Activated T-cell treated with anti-CD3 and anti-CD28 coated beads, Interleukin-2, amount 50 U/mL, for 72 hours (primary cell): Measurements from ENCODE around the gene PRR5L. TPM values are rescaled to one million over a fixed set of nuclear protein-coding genes. Genes with fewer than 3 reads are reported as not detected.

Experiments used
- ATAC-seq, 2 donors: fragments of 150-1000 bp; cut with Tn5 transposase; replicated peaks in 1 of 2; 2 replicates each; pipeline ENCODE4 v1.10.0; 2021; ENCODE audit warnings: moderate library complexity in 2 of 2, mild to moderate bottlenecking in 1 of 2
- DNase-seq, 2 donors: peaks; one replicate each; pipeline ENCODE4 v3.0.0; 2021 to 2022; ENCODE audit warnings: mixed read lengths in 1 of 2
- H3K27ac Mint-ChIP-seq: one replicate; pipeline ENCODE4 v1.8.0; 2022; ENCODE audit warnings: mild to moderate bottlenecking, moderate library complexity, mixed read lengths
- H3K27me3 Mint-ChIP-seq: one replicate; pipeline ENCODE4 v1.8.0; 2022; ENCODE audit warnings: low read depth, mixed read lengths
- H3K36me3 Mint-ChIP-seq, 2 donors: one replicate each; pipeline ENCODE4 v1.8.0; 2022; ENCODE audit warnings: mixed read lengths in 2 of 2, mild to moderate bottlenecking in 1 of 2; ENCODE audit not compliant: insufficient read depth in 2 of 2
- H3K4me1 Mint-ChIP-seq: one replicate; pipeline ENCODE4 v1.8.0; 2022; ENCODE audit warnings: low read depth, mixed read lengths
- H3K4me3 Mint-ChIP-seq, 2 donors: one replicate each; pipeline ENCODE4 v1.8.0; 2022; ENCODE audit warnings: mild to moderate bottlenecking in 2 of 2, mixed read lengths in 2 of 2, moderate library complexity in 2 of 2
- H3K9me3 Mint-ChIP-seq, 2 donors: one replicate each; pipeline ENCODE4 v1.8.0; 2022; ENCODE audit warnings: mixed read lengths in 2 of 2
- total RNA-seq, 2 donors: library from RNA; stranded (reverse); gene quantifications; one replicate each; pipeline ENCODE4 v1.2.3, GENCODE V29; 2022

PRR5L gene
- total RNA-seq, 2 donors from 2014 or later: 14.2 to 14.6 TPM

DNA sequence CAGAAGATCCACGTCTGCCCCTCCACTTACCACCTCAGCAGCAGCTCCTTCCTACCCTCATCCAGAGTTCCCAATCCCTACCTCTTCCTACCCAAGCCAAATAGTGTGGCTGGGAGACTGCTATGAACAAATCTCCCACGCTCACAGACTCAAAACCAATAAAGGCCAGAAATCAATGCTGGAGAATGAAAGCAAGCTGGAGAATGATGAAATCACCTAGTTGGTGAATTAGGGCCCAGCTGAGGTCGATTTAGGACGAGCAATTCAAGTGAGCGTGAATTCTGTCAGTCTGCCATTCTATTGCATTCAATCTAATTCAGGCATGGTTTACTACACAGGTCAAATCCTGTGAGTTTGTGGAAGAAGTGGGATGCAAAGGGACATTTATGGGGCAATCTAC, 29.3 kb upstream of the PRR5L start:
- Mint-ChIP-seq H3K4me1 (no peaks in the 10 kb centered on the region), H3K27me3 (peaks cover 11% of the 10 kb centered on the region)

DNA sequence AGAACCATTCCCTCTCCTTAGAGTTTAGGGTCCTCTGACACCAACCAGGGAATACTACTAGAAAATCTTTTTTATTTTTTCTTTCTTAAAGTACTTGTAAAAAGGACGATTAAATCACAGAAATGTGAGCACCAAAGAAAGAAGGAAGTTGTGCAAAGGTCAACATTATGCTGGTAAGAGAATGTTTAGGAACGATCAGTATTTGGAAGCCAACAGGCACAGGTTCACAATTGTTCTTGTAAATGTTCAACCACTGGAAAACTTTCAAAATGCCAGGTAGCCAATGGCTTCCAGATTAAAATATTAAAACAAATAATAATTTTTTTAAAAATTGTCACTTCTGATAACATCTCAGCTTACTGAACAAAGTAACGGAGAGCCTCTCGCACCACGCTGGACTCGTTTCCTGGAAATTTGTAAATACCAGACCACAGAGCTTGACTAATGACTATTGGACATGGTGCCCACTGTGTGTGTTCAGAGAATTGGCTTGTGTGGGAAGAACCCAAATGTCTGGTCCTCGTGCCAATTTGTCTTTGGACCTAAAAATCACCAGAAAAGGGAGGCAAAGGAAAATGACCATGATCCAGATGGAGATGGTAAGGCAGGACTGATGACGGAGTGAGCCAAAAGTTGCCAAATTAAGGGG, 27.6 kb upstream of the PRR5L start:
- ATAC-seq (no peak), DNase-seq (no peak)
- Mint-ChIP-seq H3K4me1 (no peaks in the 10 kb centered on the region), H3K4me3 (no peak overlapping the region), H3K27ac (no peak overlapping the region), H3K27me3 (peaks cover 11% of the 10 kb centered on the region), H3K9me3 (no peaks in the 10 kb centered on the region), H3K36me3 (peaks cover 0 to under 1% of the 10 kb centered on the region in 2 donors)

More for the DNA sequence above, 29.3 kb upstream of the PRR5L start:
- ATAC-seq (no peak), DNase-seq (no peak)
- Mint-ChIP-seq H3K4me3 (no peak overlapping the region), H3K36me3 (no peaks in the 10 kb centered on the region), H3K27ac (no peak overlapping the region), H3K9me3 (no peaks in the 10 kb centered on the region)

DNA sequence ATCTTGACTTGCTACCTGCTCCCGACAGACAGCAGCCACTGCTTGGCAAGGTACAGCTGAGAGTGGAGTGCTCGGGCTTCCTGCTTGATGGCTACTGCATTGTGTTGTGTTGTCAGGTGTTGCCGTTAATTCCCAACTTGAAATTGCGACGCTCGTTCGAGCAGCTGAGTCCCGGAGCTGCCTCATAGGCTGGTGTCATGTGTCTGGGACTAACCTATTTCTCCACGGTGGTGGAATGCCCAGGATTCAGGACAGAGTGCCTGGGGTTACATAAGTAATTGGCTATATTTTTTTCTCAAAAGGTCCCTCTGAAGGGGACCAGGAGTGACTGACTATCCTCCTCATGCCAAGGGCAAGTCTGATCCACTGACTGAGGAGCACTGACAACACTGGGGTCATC, 25.4 kb upstream of the PRR5L start:
- H3K27me3 Mint-ChIP-seq: no peaks in the 10 kb centered on the region
- H3K27ac Mint-ChIP-seq: no peak overlapping the region
- H3K36me3 Mint-ChIP-seq: peaks cover 4 to 8% of the 10 kb centered on the region in 2 donors
- ATAC-seq: no peak
- no peak for DNase-seq
- no peak overlapping the region for H3K4me3 Mint-ChIP-seq
- no peaks in the 10 kb centered on the region for H3K9me3 Mint-ChIP-seq
- no peaks in the 10 kb centered on the region for H3K4me1 Mint-ChIP-seq

DNA sequence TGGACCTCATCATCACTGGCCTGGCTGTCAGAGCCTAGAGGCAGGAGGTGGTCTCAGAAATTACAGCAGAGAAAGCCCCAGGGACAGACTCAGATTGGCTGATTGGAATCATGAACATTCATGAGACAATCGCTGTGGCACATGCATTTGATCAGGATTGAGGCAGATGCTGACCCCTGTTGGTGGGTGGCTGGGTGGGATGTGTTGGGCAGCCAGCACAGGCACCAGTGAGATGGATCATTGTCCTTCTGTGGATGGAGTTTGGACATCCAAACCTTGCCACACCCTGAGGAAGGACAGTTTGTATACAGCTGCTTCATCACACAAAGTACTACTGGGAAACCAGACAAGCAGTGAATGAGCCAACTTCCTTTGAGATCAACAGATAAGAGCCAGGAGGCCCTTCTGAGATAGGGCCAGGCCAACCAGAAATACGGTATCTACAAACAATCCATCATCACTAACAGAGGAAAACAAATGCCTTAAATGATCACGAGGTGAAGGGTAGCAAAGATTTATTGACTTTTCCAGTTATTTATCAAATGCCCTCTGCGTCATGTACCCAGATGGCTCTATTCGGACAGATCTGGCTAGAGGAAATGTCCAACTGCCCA, 24.2 kb upstream of the PRR5L start:
- ATAC-seq: no peak
- peaks cover 4 to 9% of the 10 kb centered on the region in 2 donors for H3K36me3 Mint-ChIP-seq

DNA sequence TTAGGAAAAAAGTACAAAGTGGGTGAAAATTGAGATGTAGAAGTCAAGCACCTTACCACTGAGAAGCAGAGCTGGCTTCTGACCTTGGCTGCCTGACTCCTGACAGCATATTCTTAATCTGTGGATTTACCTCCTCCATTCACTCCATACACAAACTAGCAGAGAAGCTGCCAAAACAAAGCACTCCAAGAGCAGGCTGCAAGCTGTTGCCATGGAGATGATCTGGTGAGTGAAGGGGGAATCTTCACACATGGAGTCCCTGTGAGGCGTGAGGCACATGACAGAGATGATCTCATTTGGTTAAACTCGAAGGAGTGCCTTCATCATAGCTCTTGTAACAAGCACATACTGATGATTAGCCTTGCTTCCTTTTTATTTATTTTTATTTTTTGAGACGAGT, 23.0 kb upstream of the PRR5L start:
- Mint-ChIP-seq H3K4me3 (no peak overlapping the region), H3K4me1 (no peaks in the 10 kb centered on the region), H3K27ac (no peak overlapping the region), H3K27me3 (no peaks in the 10 kb centered on the region), H3K9me3 (no peaks in the 10 kb centered on the region), H3K36me3 (peaks cover 4 to 10% of the 10 kb centered on the region in 2 donors)
- DNase-seq: no peak
- no peak for ATAC-seq

More for the DNA sequence above, 24.2 kb upstream of the PRR5L start:
- DNase-seq: no peak
- H3K4me3 Mint-ChIP-seq: no peak overlapping the region
- H3K4me1 Mint-ChIP-seq: no peaks in the 10 kb centered on the region
- H3K9me3 Mint-ChIP-seq: no peaks in the 10 kb centered on the region
- no peak overlapping the region for H3K27ac Mint-ChIP-seq
- H3K27me3 Mint-ChIP-seq: no peaks in the 10 kb centered on the region

DNA sequence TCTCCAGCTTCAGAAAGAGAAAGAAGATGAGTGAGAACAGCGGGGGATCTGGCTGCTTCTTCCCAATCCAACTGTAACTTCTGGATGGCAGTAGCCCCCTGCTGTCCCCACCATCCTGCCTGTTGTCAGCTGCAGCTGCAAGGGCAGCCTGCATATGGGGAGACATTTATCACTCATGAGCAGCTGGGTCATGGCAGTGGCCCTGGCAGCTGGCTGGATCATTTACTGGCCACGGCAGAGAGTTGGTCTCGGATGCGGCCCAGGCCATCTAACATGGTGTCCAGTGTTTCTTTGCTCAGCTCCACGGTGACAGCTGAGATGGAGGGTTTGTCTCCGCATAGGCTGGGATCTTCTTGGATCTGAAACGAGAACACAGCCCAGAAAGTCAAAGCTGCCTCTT, 21.7 kb upstream of the PRR5L start:
- DNase-seq: no peak
- Mint-ChIP-seq H3K4me3 (no peak overlapping the region), H3K36me3 (peaks cover 4 to 10% of the 10 kb centered on the region in 2 donors), H3K27ac (no peak overlapping the region), H3K4me1 (no peaks in the 10 kb centered on the region), H3K27me3 (no peaks in the 10 kb centered on the region), H3K9me3 (no peaks in the 10 kb centered on the region)
- no peak for ATAC-seq

DNA sequence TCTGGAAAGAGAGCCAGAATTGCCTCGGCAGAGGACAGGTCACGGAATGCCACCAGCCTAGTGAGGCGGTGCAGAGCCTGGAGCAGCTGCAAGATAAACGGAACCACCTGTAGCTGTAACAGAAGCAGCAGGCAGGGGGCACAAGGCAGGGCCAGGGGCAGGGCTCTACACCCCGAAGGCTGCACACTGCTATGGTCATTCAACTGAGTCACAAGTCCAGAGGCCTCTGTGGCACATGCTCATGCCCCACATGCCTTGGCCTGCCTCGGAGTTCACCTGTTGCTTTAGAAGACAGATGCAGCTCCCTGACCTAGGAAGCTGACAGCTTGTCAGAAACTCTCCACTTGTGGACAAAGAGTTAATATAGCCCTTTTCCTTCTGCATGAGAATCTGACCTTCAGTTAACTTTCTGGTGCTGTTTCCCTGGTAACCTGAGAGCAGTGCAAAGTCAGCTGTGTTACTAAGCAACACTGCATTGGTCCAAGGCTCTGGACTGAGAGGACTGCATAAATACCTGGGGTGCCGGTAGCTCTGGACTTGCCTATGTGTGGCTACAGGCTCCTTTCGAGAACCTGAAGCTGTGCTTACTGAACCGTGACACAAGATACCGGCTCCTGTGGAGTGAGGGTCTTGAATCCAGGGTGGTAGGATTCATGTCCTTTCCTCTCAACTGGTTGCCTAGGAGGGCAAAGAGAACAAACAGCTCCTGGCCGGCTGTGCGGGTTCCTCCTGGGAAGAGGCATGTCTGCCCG, 17.4 kb upstream of the PRR5L start:
- Mint-ChIP-seq H3K36me3 (peaks cover 3 to 14% of the 10 kb centered on the region in 2 donors), H3K27me3 (no peaks in the 10 kb centered on the region), H3K4me1 (peaks cover 10% of the 10 kb centered on the region), H3K27ac (no peak overlapping the region), H3K9me3 (no peaks in the 10 kb centered on the region), H3K4me3 (no peak overlapping the region)
- DNase-seq (no peak), ATAC-seq (no peak)

DNA sequence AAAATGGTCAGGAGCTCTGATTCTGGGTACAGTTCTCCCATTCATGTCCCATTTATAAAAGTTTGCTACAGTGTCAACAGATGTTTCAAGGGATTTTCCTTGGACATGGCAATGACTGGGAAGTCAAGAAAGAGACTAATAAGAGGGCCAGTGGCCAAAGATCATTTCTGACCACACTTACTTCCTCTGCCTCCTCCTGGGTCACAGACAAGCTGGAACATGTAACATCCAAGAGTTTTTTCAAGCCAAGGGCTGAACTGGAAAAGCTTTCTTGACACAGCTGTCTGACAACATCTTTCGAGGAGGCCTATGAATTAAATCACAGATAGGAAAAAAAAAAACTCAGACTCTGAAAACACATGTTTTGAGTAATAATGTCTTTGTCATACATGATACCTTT, 15.6 kb upstream of the PRR5L start:
- Mint-ChIP-seq H3K4me3 (no peak overlapping the region), H3K4me1 (peaks cover 25% of the 10 kb centered on the region), H3K27me3 (no peaks in the 10 kb centered on the region), H3K9me3 (no peaks in the 10 kb centered on the region), H3K27ac (no peak overlapping the region), H3K36me3 (peaks cover 1 to 9% of the 10 kb centered on the region in 2 donors)
- no peak for ATAC-seq
- DNase-seq: no peak

DNA sequence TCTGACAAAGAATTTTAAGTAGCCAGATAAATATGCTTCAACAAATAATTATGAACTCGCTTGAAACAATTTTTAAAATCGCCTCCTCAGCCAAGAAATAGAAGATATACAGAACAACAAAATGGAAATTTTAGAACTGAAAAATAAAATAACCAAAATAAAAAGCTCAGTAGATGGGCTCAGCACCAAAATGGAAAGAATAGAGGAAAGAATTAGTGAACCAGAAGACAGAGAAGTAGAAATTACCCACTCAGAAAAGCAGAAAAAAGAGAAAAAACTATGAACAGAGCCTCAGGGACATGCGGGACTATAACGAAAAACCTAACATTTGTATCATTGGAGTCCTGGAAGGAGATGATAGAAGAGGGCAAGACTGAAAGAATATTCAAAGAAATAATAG, 14.2 kb upstream of the PRR5L start:
- DNase-seq (no peak), ATAC-seq (no peak)
- peaks cover 1 to 8% of the 10 kb centered on the region in 2 donors for H3K36me3 Mint-ChIP-seq
- no peaks in the 10 kb centered on the region for H3K9me3 Mint-ChIP-seq
- no peaks in the 10 kb centered on the region for H3K27me3 Mint-ChIP-seq
- peaks cover 29% of the 10 kb centered on the region for H3K4me1 Mint-ChIP-seq
- H3K27ac Mint-ChIP-seq: no peak overlapping the region
- no peak overlapping the region for H3K4me3 Mint-ChIP-seq

DNA sequence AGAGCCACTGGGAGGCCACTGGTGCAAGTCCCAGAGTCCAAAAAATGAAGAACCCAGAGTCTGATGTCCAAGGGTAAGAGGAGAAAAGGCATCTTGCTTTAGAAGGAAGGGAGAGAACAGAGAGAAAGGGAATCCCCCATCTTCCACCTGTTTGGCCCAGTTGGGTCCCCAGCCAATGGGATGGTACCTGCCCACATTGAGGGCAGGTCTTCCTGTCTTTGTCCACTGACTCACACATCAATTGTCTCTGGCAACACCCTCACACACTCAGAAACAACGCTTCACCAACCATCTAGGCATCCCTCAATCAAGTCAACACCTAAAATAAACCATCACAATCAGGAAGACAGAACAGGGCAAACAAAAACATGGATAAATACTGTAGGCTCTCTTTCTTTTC, 13.2 kb upstream of the PRR5L start:
- no peak overlapping the region for H3K27ac Mint-ChIP-seq
- H3K36me3 Mint-ChIP-seq: peaks cover 1 to 7% of the 10 kb centered on the region in 2 donors
- DNase-seq: no peak
- H3K9me3 Mint-ChIP-seq: no peaks in the 10 kb centered on the region
- no peaks in the 10 kb centered on the region for H3K27me3 Mint-ChIP-seq
- ATAC-seq: no peak
- peaks cover 35% of the 10 kb centered on the region for H3K4me1 Mint-ChIP-seq
- no peak overlapping the region for H3K4me3 Mint-ChIP-seq

DNA sequence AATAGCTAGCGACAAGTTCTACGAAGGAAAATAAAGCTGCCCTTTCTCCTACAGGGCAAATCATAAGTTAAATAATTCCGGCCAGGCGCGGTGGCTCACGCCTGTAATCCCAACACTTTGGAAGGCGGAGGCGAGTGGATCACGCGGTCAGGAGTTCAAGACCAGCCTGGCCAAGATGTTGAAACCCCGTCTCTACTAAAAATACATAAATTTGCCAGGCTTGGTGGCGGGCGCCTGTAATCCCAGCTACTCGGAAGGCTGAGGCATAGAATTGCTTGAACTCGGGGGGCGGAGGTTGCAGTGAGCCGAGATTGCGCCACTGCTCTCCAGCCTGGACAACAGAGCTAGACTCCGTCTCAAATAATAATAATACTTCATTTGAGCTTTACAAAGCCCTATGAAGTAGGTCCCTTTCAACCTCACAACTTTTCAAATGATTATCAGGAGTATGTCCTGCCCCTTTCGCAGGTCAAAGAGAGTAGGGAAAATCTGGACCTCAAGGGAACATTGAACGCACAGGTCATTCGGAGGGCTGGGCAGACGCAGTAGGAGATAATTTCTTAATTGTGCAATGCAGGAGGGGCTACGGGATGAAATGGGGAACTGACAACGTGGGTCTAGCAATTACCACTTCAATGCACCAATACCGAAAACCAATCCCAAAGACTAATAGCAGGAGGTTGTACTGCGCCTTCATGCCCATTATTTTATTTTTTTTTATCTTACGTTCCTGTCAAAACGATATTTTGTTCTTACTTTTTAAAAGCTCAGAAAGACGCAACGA, 7.5 kb upstream of the PRR5L start:
- peak overlapping the region; percentile 95 for H3K27ac Mint-ChIP-seq

DNA sequence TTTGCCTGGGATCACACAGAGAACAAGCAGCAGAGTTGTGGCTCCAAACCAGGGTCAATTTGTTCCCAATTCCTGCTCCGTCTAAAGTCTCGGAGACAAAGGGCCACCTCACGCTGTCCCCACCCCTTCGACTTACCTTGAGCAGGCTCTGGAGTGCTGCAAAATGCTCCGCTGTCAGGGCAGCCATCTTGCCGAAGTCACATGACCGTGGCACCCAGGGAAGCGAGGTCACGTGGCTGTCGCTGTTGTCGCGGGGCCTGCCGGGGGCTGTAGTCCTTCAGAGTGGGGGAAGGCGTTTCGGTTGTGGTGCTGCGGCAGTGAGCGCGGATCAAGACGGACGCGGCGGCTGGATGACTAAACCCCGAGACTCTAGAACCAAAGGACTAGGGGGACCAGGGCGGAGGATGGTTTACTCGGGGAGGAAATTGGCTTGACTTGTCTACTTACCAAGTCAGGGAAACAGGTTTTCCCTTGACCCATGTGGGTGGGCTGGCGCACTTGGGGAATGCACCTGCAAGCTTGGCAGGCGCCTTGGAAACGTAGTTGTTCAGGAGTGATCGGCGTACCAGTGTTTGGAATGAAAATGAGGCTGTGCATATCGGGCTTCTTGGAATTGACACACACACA, 6.7 kb upstream of the PRR5L start, which contains the start of gene COMMD9:
Gene COMMD9 (minus strand): TSS at position 199 of the 627 bp plus-strand sequence. CDS start 12 bp downstream, at position 187.
- DNase-seq: peak; percentile 93 to 98
- Mint-ChIP-seq H3K27ac (peak within 1 kb of the TSS; percentile 95), H3K36me3 (no peaks in the 10 kb centered on the region), H3K9me3 (no peaks in the 10 kb centered on the region), H3K4me1 (peaks cover 49% of the 10 kb centered on the region), H3K4me3 (peak within 1 kb of the TSS; percentile 94 to 95), H3K27me3 (no peaks in the 10 kb centered on the region)
- ATAC-seq: peak; percentile 99 to 100

More for the DNA sequence above, 7.5 kb upstream of the PRR5L start:
- Mint-ChIP-seq H3K4me3 (peak overlapping the region; percentile 94 to 95), H3K9me3 (no peaks in the 10 kb centered on the region), H3K4me1 (peaks cover 53% of the 10 kb centered on the region), H3K36me3 (no peaks in the 10 kb centered on the region), H3K27me3 (no peaks in the 10 kb centered on the region)
- ATAC-seq (no peak), DNase-seq (no peak)
